SH-SY5Y (cell line): ENCODE measurements around the gene CREB3L2.

Experiments used
- GATA2 ChIP-seq: IDR thresholded peaks from 2 replicates; pipeline ENCODE4 v1.6.1; 2011; ENCODE audit warnings: mild to moderate bottlenecking, low read depth, low read length
- GATA3 ChIP-seq: IDR thresholded peaks from 2 replicates; pipeline ENCODE4 v1.6.1; 2011; ENCODE audit warnings: low read depth, mild to moderate bottlenecking, low read length, moderate library complexity

DNA sequence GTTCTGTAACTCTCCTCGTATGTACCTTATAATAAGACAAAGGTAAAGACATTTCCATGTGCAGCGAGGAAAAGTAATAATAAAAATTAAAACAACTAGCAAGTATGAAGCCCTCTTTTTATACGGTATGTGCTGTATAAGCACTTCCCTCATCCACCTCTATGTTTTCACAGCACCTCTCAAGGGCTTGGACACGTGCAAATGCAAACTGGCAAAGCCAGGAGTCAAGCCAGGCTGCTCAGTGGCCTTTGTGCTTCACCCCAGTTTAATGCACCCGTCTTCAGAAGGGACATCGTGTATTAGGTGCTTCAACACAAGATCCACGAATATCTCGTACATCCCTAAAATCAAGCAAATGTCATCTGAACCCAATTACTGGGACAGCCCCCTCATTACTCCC lies 153.8 kb downstream of the CREB3L2 start:
- TF ChIP-seq GATA3: no peak
- no peak for TF ChIP-seq GATA2
